Activated naive CD8-positive, alpha-beta T cell treated with anti-CD3 and anti-CD28 coated beads for 36 hours (primary cell): Measurements from ENCODE around the gene MCTP1. TPM values are rescaled to one million over a fixed set of nuclear protein-coding genes. Genes with fewer than 3 reads are reported as not detected.
"Not testable (repeated sequence)": the region's sequence is repeated elsewhere in the genome, so short reads cannot be mapped to it uniquely, and the experiment has no call there.

Experiments
- DNase-seq: peaks from one replicate; pipeline ENCODE4 v3.0.0; 2021
- H3K27ac Mint-ChIP-seq: one replicate; pipeline ENCODE4 v1.8.0; 2022; ENCODE audit warnings: mild to moderate bottlenecking, moderate library complexity, mixed read lengths
- H3K27me3 Mint-ChIP-seq: one replicate; pipeline ENCODE4 v1.8.0; 2022; ENCODE audit warnings: mild to moderate bottlenecking, mixed read lengths
- H3K36me3 Mint-ChIP-seq: one replicate; pipeline ENCODE4 v1.8.0; 2021; ENCODE audit warnings: mild to moderate bottlenecking, mixed read lengths
- H3K4me1 Mint-ChIP-seq: one replicate; pipeline ENCODE4 v1.8.0; 2021; ENCODE audit warnings: mixed read lengths
- H3K4me3 Mint-ChIP-seq: one replicate; pipeline ENCODE4 v1.8.0; 2022; ENCODE audit warnings: mild to moderate bottlenecking, moderate library complexity, mixed read lengths
- H3K9me3 Mint-ChIP-seq: one replicate; pipeline ENCODE4 v1.8.0; 2022; ENCODE audit warnings: mixed read lengths
- total RNA-seq, 2 experiments: library from RNA; stranded (reverse); gene quantifications; one replicate each; pipeline ENCODE4 v1.2.3, GENCODE V29; 2021

The MCTP1 gene
- total RNA-seq, 2 experiments from 2014 or later: 1.1 to 1.3 TPM

DNA sequence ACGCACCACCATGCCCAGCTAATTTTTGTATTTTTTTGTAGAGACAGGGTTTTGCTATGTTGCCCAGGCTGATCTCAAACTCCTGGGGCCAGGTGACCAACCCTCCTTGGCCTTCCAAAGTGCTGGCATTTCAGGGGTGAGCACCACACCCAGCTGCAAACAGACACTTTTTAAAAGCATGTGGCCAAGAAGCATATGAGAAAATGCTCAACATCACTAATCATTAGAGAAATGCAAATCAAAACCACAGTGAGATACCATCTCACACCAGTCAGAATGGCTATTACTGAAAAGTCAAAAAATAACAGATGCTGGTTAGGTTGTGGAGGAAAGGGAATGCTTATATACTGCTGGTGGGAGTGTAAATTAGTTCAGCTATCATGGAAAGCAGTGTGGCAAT lies 439.2 kb downstream of the MCTP1 start:
- H3K27me3 Mint-ChIP-seq, H3K9me3 Mint-ChIP-seq, H3K27ac Mint-ChIP-seq, H3K4me1 Mint-ChIP-seq, DNase-seq, H3K4me3 Mint-ChIP-seq, H3K36me3 Mint-ChIP-seq: not testable (repeated sequence)

DNA sequence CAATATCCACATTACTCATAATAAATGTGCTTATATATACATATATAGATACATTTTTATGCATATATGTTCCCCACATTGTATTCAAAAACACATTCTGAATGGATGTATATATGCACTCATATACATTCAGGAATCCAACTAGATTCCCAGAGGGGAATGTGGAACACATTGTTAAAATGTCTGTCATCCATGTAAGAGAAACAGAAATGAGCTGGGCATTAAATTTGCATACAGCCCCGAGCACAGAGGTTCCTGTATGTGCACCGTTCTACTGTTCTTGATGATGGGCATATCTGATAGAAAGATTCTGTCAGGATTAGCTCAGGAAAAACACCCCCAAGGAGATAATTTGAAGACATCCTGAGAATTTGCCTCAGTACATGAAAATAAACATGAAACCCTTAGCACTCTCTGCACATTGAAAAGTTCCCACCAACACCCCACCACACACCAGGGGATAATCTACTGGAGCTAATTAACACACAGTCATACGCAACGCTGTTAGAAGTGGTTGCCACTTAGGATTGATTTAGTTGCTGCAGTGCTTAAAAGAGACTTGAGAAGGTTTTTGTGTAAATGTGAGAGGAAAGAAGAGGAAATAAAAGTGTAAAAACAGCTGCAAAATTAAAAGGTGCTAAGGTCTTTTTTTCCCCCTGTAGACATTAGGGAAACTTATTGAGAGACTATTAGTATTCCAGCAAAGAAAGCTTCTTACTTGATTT lies 443.1 kb downstream of the MCTP1 start:
- Mint-ChIP-seq H3K36me3 (peaks cover 2% of the 10 kb centered on the region), H3K9me3 (no peaks in the 10 kb centered on the region), H3K4me3 (no peak overlapping the region), H3K4me1 (peaks cover 5% of the 10 kb centered on the region), H3K27me3 (peaks cover 3% of the 10 kb centered on the region), H3K27ac (no peak overlapping the region)
- DNase-seq: no peak

DNA sequence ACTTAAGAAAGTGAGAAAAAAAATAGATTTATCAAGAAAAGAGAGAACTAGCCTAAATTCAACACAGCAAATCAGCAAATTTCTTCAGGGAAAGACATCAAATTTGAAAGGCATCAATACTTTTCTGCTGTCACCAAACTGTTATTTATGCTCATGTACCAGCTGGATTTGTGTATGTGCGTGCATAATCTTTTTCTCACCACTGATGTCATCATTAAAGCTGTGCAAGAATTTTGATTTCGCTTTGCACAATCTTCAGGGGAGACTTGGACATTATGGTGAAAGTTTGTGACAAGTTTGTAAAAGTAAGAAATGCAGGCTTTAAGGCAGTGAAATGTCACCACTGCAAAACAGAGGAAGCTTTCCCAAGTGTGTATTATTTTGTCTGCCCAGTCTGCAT lies 451.0 kb downstream of the MCTP1 start:
- H3K4me3 Mint-ChIP-seq: no peak overlapping the region
- peaks cover 10% of the 10 kb centered on the region for H3K4me1 Mint-ChIP-seq
- DNase-seq: no peak
- no peak overlapping the region for H3K27ac Mint-ChIP-seq
- peaks cover 3% of the 10 kb centered on the region for H3K27me3 Mint-ChIP-seq
- H3K9me3 Mint-ChIP-seq: no peaks in the 10 kb centered on the region
- H3K36me3 Mint-ChIP-seq: no peaks in the 10 kb centered on the region

DNA sequence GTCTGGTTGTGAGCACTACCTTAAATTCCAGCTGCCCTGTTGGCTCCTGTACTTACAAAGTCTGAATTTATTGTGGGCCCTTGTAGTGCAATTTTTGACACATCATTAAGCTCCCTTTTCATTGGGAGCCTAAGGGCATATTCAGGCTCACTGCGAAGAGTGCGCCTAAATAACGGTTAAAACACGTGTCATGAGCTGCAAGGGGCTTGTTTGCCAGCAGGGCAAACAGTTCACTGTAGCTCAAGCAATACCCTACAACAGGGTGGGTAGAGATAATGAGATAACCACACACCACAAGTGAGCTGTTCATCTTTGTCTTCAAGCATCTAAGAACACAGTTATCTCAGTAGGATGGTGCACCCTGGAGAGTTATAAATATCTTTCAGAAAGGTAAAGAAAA lies 452.2 kb downstream of the MCTP1 start:
- DNase-seq: no peak
- Mint-ChIP-seq H3K4me1 (peaks cover 10% of the 10 kb centered on the region), H3K9me3 (no peaks in the 10 kb centered on the region), H3K36me3 (no peaks in the 10 kb centered on the region), H3K4me3 (no peak overlapping the region), H3K27ac (no peak overlapping the region), H3K27me3 (peaks cover 3% of the 10 kb centered on the region)

DNA sequence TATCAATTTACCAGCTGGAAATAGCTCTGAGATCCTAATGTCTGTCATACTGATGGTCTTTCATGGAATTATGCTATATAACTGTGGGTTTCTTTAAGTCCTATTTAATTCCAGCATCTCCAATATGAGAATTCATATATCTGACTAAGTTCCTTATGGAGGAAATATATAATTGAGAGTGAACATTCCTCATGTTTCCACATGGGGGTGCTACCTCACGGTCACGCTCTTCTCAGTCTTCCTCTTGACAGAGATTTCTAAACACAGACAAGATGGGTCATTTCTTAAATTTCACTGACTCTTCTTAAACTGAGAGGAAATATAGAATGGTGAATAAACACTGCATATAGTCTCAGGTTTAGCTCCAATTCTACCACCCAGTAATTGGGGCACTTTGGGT lies 454.4 kb downstream of the MCTP1 start:
- no peak for DNase-seq

DNA sequence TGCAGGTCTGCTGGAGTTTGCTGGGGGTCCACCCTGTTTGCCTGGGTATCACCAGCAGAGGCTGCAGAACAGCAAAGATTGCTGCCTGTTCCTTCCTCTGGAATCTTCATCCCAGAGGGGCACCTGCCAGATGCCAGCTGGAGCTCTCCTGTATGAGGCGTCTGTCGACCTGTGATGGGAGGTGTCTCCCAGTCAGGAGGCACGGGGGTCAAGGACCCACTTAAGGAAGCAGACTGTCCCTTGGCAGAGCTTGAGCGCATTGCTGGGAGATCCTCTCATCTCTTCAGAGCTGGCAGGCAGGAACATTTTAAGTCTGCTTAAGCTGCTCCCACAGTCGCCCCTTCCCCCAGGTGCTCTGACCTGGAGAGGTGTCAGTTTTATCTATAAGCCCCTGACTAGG lies 456.7 kb downstream of the MCTP1 start:
- H3K27ac Mint-ChIP-seq, H3K27me3 Mint-ChIP-seq, H3K4me1 Mint-ChIP-seq, H3K9me3 Mint-ChIP-seq, DNase-seq, H3K36me3 Mint-ChIP-seq, H3K4me3 Mint-ChIP-seq: not testable (repeated sequence)

More for the DNA sequence above, 454.4 kb downstream of the MCTP1 start:
- Mint-ChIP-seq H3K27ac (no peak overlapping the region), H3K9me3 (no peaks in the 10 kb centered on the region), H3K36me3 (no peaks in the 10 kb centered on the region), H3K4me1 (no peaks in the 10 kb centered on the region), H3K4me3 (no peak overlapping the region), H3K27me3 (peaks cover 3% of the 10 kb centered on the region)

DNA sequence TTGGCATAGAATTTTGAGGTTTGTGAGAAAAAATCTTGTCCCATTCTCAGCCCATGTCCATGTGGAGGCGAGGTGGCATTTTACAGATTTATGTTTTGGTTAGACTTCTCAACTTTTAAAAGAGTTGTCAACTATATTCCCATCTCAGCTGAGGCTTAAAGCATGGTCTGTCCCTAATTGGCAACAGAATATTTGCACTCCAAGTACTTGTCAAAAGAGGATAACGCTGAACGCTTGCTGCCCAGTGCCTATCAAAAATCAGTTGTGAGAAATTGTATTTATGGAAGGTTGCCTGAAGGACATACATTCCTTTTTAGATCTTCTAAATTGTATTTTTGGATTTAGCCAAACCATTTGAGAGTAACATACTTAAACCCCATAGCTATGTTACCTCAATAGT lies 464.4 kb downstream of the MCTP1 start:
- DNase-seq: no peak
- Mint-ChIP-seq H3K4me3 (no peak overlapping the region), H3K27me3 (no peaks in the 10 kb centered on the region), H3K27ac (no peak overlapping the region), H3K9me3 (no peaks in the 10 kb centered on the region), H3K4me1 (no peaks in the 10 kb centered on the region), H3K36me3 (no peaks in the 10 kb centered on the region)

DNA sequence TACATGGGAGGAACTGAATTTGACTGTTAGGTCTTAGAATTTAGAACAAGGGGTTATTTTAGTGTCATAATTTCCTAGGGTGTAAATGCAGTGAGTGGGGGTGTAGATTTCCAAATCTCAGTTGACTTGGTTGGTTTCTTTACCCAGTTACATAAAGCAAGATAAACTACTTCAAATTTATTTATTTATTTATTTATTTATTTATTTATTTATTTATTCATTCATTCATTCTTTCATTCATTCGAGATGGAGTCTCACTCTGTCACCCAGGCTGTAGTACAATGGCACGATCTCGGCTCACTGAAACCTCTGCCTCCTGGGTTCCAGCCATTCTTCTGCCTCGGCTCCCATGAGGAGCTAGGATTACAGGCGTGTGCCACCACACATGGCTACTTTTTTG lies 466.0 kb downstream of the MCTP1 start:
- no peaks in the 10 kb centered on the region for H3K36me3 Mint-ChIP-seq

DNA sequence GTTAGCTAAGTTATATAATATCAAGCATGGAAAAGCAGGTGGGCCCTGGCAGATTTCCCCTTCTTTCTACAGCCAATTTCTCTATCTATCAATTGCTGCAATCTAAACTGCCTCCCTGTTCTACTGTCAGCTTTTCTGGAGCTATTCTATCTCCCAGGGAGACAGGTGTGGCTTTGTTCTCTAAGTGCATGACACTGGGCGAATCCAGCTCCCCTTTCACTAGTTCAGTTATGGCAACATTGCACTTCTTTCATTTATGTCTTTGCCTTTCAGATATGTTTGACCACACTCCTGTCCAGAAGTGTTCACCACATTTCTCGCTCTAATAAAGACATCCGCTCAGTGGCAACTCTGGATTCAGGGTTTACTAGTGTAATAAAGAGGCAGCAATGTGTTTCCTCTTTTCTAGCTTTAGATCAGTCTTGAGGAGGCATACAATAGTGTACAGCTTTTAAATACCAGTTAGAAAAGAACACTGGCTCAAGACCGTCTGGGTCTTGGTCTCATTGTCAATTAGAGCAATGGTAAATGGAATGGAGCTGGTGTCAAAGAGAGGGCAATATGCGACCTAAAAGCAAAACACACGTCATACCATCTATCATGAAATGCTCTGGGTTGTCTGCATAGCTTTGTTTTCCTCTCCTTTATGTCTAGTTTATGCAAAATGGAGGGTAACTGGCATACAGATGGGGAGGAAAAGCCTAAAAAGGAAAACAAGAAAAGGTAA lies 469.4 kb downstream of the MCTP1 start:
- Mint-ChIP-seq H3K4me1 (no peaks in the 10 kb centered on the region), H3K27me3 (no peaks in the 10 kb centered on the region), H3K36me3 (no peaks in the 10 kb centered on the region), H3K9me3 (no peaks in the 10 kb centered on the region), H3K27ac (no peak overlapping the region), H3K4me3 (no peak overlapping the region)
- DNase-seq: no peak

More for the DNA sequence above, 466.0 kb downstream of the MCTP1 start:
- Mint-ChIP-seq H3K27me3 (no peaks in the 10 kb centered on the region), H3K9me3 (no peaks in the 10 kb centered on the region), H3K4me1 (no peaks in the 10 kb centered on the region), H3K4me3 (no peak overlapping the region), H3K27ac (no peak overlapping the region)
- no peak for DNase-seq

DNA sequence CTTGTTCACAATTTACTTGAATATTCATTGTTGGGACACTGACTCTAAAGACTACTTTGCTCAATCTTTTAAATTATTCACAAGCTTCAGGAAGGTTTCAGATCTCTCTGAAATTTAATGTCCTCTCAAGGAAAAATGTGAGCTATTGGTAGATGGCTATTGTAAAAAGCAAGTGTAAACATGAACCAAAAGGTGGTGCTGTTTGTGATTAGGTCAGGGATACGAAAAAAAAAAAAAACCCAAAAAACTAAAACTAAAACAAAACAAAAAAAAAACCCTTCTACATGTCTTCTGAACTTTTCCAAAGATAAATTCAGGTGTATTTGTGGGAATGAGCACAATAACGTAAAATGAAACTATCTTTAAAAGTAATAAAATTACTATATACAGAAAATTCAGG lies 472.7 kb downstream of the MCTP1 start:
- Mint-ChIP-seq H3K9me3 (no peaks in the 10 kb centered on the region), H3K27me3 (no peaks in the 10 kb centered on the region), H3K36me3 (no peaks in the 10 kb centered on the region), H3K4me1 (no peaks in the 10 kb centered on the region), H3K4me3 (no peak overlapping the region), H3K27ac (no peak overlapping the region)
- no peak for DNase-seq

DNA sequence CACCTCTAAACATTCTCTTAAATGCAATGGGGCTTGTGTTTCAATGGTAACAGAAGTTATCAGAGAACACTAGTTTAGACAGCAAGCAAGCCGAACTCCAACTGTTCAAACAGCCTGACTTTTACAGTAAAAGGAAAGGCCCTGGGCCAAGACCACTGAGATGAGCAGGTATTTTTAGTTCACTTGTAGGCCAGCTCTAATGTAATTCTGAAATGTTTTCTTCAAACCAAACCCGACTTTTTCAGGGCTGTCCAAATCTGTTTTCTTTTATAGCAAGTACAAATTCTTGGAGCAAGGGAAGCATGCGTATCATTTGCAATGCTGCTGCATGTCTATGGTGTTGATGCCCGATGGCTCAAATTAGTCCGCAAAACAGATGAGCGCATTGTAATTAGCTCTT lies 473.6 kb downstream of the MCTP1 start:
- Mint-ChIP-seq H3K36me3 (no peaks in the 10 kb centered on the region), H3K4me3 (no peak overlapping the region), H3K27ac (no peak overlapping the region), H3K27me3 (no peaks in the 10 kb centered on the region), H3K4me1 (no peaks in the 10 kb centered on the region), H3K9me3 (no peaks in the 10 kb centered on the region)
- DNase-seq: no peak

DNA sequence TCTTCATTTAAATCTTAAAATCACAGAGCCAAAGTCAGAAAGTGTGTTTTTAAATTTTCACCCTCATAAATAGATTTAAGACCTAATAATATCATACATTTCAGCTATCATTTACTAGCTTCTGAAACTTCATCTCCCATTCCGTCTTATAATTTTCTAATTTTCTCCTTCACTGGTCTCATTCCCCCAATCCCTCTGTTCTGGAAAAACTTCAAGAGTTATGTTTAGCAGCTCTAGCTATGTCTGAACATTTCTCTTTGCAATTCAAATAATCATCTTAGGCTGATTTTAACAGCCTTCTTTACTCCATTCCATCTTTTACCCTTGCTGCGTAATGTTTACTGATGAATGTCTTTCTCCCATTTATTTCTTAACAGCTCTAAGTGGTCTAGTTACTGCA lies 474.0 kb downstream of the MCTP1 start:
- DNase-seq: no peak
- H3K27me3 Mint-ChIP-seq: no peaks in the 10 kb centered on the region
- no peaks in the 10 kb centered on the region for H3K36me3 Mint-ChIP-seq
- no peaks in the 10 kb centered on the region for H3K4me1 Mint-ChIP-seq
- H3K27ac Mint-ChIP-seq: no peak overlapping the region
- H3K9me3 Mint-ChIP-seq: no peaks in the 10 kb centered on the region
- no peak overlapping the region for H3K4me3 Mint-ChIP-seq

DNA sequence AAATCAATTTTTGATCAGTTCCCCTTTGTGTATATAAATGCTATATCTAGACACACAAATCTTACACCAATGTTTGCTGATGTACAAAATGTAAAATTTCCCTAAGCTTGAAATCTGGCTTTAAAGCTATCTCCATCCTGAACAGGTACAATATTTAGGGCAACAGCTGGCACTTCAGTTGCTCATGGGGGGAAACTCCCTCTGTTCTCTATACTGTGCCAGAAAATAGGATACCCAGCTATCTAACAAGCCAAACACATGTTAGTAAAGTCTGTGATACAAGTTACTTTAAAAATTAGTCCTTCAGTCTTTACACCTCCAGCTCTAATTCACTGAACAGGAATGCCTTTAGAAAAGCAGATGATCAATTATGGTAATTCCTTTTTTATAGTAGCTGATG lies 474.6 kb downstream of the MCTP1 start:
- Mint-ChIP-seq H3K27me3 (no peaks in the 10 kb centered on the region), H3K9me3 (no peaks in the 10 kb centered on the region), H3K4me3 (no peak overlapping the region), H3K27ac (no peak overlapping the region), H3K36me3 (no peaks in the 10 kb centered on the region), H3K4me1 (no peaks in the 10 kb centered on the region)
- DNase-seq: no peak

DNA sequence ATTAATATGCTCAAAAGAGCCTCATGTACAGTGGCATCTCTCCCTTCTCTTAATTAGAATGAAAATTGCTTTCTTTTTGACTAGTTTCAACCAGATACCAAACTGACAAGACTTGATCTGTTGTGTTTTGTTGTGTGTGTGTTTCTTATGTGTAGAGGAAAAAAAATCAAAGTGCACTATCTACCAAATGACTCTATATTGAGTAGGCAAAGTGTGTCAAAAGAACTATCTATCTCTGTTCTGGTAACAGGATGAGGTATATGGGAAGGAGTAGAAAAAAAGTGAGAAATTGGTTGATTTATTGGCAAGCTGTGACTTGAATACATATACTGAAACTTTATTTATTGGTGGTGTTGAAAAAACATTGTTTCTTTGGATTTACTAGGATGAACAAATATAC lies 476.4 kb downstream of the MCTP1 start:
- no peak for DNase-seq
- no peaks in the 10 kb centered on the region for H3K27me3 Mint-ChIP-seq
- no peaks in the 10 kb centered on the region for H3K4me1 Mint-ChIP-seq
- no peak overlapping the region for H3K27ac Mint-ChIP-seq
- H3K36me3 Mint-ChIP-seq: no peaks in the 10 kb centered on the region
- no peak overlapping the region for H3K4me3 Mint-ChIP-seq
- H3K9me3 Mint-ChIP-seq: peaks cover 2% of the 10 kb centered on the region

DNA sequence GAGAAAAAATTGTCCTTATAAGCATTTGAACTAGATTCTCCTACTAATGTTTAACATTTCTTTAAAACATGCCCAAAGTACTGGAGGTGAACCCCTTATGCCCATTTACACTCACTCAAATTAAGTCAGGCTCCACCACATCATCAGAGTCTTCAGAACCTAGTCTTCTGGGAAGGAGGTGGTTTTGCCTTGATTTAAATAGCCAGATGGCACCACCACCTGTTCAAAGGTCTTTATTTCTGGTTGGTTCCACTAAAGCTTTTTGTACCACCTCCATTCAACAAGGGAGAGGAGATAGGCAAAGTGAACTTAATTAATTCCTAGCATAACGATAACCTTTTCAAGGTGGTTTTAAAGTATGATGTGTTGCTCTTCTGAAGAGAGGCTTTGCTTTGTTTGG lies 476.9 kb downstream of the MCTP1 start:
- Mint-ChIP-seq H3K4me3 (no peak overlapping the region), H3K36me3 (no peaks in the 10 kb centered on the region), H3K27ac (no peak overlapping the region), H3K27me3 (no peaks in the 10 kb centered on the region), H3K4me1 (no peaks in the 10 kb centered on the region), H3K9me3 (peaks cover 2% of the 10 kb centered on the region)
- DNase-seq: no peak

DNA sequence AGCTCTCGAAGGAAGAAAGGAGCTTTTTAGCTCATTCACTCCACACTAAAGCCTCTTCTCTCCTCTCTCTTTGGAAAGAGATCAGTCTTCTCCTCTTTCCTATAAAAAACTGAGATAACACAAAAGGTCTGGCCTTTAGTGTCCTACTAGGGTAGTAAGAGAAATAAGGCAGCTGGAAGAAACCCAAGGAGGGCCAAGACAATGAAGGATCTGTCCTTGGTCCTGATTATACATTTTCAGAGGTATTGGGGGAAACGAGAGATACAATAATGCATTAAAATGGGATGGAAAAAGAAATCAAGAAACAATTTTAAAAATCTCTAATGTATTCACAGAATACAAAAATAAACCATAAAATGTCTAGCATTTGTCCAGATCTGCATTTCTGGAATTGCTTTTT lies 482.4 kb downstream of the MCTP1 start:
- H3K4me1 Mint-ChIP-seq: peaks cover 3% of the 10 kb centered on the region
- no peak overlapping the region for H3K4me3 Mint-ChIP-seq
- H3K9me3 Mint-ChIP-seq: peaks cover 2% of the 10 kb centered on the region
- no peak overlapping the region for H3K27ac Mint-ChIP-seq
- DNase-seq: no peak
- no peaks in the 10 kb centered on the region for H3K36me3 Mint-ChIP-seq
- no peaks in the 10 kb centered on the region for H3K27me3 Mint-ChIP-seq
